Measurements from ENCODE around the gene CHADL. TPM values are rescaled to one million over a fixed set of nuclear protein-coding genes. Genes with fewer than 3 reads are reported as not detected.
A peak's percentile ranks its signal among the peaks of the same experiment; 100 is the strongest.

The CHADL gene
- total RNA-seq, 1 experiment from 2014 or later: 0.46 TPM

DNA sequence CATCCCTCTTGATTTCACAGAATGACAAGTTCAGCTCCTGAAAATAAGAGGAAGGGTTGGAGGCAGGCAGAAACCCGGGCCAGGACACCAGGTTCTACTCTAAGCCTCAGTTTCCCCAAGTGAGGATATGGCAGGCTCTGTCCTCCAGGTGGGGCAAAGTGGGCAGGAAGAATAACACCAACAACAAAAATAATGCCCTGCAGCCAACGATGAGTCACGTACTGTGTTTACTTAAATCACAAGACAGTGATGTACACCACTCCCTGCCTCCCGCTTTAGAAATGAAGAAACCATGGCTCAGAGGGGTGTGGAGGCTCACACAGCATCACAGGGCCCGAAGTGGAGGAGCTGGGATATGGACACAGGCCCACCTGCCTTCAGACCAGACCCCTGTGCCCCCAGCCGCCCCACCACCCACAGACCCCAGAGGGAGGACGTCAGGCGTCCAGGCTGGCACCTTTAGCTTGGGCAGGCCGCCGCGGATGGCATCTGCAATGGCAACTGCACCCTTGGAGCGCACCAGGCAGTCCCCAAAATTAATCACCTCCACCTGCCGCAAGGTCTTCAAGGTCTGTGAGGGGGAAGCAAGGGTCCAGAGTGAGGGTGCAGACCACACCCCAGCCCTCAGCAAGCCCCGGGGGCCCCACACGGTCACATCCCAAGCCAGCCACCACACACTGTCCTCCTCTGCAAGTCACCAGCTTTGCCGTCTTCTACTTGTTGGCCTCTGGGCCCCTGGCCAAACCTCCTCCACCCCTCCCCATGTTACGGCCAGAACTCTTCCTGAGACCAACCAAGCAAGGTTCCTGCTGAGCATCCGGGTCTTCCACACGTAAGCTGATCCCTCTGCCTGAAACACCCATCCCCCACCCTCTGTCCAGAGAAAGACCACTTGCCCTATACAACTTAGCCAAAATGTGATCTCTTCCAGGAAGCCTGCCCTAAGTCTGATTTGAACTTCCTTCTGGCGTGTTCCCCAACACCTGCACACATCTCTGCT lies 15.8 kb upstream of the CHADL start:
- peak; percentile 41 for DNase-seq (ENCODE audit: low read depth)

DNA sequence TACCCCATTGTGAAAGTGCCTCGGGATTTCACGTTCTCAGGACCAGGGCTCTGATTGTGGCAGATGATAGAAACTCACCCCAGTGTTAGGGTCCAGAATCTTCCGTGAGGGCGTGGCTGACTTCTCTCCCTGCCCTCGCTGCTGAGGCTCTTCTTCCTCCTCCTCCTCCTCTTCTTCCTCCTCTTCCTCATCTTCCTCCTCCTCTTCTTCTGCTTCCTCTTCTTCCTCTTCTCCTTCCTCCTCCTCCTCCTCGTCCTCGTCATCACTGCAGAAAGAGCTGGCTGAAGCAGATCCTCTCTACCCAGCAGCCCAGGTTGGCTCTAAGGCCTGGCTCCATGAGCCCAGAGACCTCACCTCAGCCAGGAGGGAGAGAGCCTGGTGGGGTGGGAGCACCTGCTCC lies 13.5 kb upstream of the CHADL start:
- no peak for DNase-seq (ENCODE audit: low read depth)

DNA sequence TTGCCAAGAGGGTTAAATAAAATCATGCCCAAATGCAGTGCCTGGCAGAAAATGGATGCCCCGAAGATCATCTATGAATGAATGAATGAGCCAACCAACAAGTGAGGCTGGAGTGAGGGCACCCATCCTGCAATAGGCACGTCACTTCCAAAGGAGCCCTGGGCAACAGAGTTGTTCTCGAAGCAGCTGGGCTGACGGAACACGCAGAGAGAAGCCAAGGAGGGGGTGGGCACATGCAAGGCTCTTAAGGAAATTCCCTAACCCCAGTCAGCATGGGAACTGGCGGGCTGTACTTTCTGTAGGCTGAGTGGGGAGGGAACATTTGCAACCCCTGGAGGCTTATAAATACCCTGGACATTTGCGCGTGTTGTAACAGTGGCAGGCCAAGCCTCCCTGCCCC lies 11.6 kb upstream of the CHADL start:
- DNase-seq (ENCODE audit: low read depth): no peak

DNA sequence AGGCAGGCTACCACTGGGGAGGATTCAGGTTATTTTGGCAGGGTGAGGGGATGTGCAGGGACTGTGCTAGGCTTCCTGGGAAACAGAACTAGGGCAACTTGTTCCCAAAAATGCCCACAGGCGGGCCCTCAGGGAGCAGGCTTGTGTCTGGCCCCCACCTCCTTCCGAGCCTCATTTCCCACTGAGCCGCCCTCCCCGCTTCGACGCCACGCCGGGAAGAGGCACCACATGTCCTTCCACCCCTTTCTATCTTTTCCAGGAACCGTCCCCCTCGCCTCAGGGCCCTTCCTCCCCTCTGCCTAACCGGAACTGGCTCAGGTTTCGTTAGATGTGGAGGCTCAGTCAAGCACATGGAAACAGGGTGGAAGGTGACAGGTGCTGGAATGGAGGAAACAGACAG lies 9.4 kb upstream of the CHADL start:
- DNase-seq (ENCODE audit: low read depth): no peak

DNA sequence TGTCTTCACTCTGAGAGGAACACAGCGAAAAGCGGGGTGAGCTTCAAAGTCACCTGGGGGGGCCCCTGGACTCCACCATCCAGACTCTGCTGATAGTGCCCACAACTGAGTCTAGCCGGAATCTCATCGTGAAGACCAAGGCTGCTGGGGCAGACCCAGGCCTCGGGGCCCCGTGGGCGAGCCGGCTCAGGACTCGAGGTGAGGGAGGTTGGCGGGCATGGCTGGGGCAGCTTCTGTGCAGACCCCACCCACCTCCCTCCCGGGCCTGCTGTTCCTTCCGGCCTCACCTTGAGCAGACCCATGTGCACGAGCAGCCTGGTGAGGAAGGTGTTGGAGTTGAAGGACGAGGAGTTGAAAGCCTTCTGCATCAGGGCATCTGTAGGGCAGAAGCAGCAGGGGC lies 8.7 kb upstream of the CHADL start:
- DNase-seq (ENCODE audit: low read depth): no peak

DNA sequence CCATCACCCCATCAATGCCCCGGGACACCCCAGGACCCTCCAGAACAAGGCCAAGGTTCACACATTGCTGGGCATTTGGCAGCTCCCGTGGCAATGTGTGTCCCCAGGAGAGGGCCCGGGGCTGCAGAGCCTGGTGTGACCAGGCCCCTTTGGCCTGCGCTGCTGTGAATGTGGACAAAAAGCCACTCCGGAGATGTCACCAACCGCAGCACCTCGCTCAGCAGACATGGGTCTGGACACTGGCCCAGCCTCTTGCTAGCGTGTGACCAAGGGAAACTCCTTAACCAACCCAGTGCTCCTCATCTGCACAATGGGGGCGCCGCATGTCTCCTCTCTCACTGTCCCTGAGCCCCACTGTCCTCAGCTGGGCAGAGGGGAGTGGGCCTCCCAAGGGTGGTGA lies 8.0 kb upstream of the CHADL start:
- DNase-seq (ENCODE audit: low read depth): no peak

DNA sequence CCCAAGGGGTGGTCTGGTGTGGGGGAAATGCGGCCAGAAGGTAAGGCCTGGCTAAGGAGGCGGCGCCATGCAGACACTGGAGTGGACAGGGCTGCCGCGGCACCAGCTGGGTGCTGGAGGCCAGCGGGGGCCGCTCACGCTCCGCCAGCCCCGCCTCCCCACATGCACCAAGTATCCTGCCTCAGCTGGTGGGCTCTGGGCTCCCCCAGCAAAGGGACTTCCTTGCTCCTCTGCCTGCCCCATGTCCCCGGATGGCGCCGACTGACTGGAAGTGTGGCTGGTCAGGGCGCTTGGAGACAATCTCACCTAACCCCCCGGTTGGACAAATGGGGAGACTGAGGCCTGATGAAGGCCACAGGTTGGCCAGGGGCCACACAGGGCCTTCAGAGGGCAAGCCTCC lies 7.6 kb upstream of the CHADL start:
- DNase-seq (ENCODE audit: low read depth): no peak

DNA sequence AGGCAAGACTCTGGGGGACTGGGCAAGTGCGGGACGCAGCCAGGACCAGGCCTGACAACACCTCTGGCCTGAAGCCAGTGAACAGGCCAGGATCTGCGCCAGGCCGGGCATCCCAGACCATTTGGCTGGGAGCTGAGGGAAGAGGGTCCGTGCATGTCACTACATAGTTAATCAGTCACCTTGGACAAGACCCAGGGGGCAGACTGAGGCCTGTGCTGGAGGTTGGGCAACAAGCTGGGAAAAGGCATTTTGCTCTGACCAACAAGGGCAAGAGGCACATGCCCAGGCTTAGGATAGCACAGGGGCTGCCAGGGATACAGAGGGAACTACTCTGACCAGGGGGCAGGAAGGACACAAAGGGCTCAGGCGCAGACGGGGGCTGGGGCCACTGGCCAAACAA lies 7.0 kb upstream of the CHADL start:
- DNase-seq (ENCODE audit: low read depth): no peak

DNA sequence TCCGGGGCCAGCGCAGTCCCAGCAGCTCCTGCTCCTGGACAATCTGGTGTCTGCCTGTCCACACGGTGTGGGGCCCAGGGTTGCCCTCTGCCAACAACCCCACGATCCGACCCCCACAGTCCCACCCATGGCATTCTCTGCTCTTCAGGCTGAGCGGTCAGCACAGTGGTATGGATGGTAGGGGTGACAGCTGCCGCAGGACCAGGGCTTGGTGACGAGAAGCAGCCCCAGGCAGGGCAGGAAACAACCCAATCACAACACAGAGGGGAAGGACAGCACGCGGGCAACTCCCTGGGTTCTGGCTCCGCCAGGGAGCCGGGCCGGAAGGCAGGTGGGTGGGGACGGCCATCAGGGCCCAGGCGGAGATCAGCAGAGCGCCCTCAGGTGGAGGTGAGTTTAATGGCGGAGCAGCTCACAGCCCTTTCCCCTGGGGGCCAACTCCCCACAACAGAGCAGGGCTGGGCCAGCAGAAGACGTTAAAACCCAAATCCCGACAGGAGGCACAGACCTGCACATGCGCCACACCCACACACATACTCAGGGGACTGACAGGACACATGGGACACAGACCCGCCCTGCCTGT lies 5.3 kb upstream of the CHADL start:
- no peak for DNase-seq (ENCODE audit: low read depth)

DNA sequence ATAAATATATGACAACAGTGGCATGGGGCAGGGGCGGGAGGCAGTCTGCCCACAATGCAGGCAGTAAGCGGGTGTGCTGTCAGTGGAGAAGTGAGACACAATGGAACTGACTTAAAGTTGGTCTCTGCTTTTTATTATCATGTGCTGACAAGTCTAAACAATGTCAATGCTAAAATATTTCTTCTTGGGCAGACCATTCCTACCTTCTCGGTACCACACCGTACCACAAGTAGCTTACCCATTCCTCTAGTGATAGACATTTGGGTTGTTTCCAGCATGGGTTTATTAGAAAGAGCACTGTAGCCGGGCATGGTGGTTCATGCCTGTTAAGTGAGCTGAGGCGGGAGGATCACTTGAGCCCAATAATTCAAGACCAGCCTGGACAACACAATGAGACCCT lies 2.6 kb upstream of the CHADL start:
- no peak for DNase-seq (ENCODE audit: low read depth)

DNA sequence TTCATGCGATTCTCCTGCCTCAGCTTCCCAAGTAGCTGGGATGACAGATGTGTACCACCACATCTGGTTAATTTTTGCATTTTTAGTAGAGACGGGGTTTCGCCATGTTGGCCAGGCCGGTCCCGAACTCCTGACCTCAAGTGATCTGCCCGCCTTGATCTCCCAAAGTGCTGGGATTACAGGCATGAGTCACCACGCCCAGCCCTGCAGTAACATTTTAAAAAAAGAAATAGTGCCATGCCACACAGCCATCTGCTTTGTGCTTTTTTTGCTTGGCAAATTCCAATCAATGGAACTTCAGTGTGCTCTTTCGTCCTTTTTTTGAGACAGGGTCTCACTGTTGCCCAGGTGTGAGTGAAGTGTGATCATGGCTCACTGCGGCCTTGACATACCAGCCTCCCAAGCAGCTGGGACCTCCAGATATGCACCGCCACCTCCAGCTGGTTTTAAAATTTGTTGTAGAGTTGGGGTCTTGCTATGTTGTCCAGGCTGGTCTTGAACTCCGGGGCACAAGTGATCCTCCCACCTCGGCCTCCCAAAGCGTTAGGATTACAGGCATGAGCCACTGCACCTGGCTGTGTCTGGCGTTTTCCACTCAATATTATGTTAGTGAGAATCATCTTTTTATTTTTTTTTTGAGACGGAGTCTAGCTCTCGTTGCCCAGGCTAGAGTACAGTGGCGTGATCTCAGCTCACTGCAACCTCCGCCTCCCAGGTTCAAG lies 1.8 kb upstream of the CHADL start:
- DNase-seq (ENCODE audit: low read depth): no peak

DNA sequence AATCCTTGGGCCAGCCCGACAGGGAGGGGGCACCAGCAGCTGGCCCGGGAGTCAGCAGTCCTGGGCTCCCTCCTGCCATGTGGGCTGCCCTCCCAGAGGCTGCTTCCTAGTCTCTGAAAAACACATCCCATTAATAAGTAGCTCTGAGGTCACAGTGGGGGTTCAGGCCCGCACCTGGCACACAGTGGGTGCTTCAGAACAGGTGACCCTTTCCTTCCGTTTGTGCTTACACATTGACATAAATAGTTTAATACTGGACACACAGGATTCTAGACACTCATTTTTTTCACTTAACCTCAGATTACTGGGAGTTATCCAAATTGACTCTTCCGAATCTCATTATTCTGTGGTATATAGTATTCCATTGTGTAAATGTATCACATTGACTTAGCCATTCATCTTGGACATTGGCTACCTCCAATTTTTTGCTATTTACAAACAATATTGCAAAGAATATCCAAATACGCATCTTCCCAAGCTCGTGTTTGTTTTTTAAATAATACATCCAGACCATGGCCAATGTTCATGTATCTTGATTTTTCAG lies 474 bp upstream of the CHADL start:
- no peak for DNase-seq (ENCODE audit: low read depth)

DNA sequence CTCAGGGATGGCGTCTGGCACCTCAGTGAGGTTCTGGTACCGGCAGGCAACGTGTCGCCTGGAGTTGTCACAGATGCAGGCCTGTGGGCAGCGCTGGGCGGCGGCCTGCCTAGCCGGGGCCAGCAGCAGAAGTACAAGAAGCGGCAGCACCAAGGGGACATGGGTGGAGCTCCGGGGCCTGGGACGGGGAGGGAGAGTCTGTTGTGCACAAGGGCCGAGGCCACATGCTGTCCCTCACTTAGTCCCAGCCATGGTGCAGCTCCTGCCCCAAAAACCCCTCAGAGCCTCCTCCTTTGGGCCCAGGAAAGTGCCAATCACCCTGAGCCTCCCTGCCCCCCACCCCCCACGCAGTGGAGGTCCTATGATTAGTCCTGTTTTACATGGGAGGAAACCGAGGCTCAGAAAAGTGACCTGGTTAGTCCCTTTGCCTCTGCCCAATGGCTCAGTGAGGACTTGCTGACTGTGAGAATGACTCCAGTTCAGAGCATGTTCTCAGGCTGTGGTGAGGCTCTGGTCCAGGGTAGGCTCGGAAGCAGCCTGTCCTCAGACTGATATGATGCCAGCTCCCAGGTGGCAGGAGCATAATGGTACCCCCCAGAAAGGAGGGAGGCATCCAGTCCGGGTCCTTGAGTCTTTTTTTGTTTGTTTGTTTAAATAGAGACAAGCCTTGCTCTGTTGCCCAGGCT lies 1.1 kb downstream of the CHADL start:
- DNase-seq (ENCODE audit: low read depth): no peak

DNA sequence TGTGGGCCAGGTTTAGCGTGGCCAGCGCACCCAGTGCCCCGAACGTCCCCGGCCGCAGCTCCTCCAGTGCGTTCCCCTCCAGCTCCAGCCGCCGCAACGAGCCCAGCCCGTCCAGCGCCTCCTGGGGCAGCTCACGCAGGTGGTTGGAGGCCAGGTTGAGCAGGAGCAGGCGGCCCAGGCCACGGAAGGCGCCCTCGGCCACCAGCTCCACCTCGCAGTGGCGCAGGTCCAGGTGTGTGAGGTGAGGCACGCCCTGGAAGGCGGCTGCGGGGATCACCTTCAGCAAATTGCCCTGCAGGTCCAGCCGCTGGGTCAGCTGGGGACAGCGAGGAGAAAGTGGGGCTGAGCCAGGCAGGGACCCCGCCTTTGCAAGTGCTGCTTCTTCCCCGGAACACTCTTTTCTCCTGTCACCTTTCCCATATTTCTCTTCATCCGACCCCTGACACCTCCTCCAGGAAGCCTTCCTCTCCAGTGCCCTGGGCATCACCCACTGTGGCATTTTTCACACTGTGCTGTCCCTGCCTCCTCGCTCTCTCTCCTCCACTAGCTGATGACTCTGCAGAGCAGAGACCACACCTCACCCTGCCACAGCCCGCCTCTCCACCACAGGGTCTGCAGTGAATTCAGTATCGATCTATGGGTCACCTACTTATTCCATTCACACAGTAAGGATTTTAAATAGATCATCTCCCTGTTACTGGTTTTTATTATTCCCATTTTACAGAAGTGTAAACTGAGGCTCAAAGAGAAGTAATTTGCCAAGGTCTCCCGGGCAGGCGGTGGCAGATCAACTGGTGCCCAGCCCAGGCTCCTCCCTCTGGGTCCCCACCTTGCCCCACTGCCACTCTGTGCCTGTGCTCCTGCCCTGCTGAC lies 1.9 kb downstream of the CHADL start:
- DNase-seq (ENCODE audit: low read depth): no peak

DNA sequence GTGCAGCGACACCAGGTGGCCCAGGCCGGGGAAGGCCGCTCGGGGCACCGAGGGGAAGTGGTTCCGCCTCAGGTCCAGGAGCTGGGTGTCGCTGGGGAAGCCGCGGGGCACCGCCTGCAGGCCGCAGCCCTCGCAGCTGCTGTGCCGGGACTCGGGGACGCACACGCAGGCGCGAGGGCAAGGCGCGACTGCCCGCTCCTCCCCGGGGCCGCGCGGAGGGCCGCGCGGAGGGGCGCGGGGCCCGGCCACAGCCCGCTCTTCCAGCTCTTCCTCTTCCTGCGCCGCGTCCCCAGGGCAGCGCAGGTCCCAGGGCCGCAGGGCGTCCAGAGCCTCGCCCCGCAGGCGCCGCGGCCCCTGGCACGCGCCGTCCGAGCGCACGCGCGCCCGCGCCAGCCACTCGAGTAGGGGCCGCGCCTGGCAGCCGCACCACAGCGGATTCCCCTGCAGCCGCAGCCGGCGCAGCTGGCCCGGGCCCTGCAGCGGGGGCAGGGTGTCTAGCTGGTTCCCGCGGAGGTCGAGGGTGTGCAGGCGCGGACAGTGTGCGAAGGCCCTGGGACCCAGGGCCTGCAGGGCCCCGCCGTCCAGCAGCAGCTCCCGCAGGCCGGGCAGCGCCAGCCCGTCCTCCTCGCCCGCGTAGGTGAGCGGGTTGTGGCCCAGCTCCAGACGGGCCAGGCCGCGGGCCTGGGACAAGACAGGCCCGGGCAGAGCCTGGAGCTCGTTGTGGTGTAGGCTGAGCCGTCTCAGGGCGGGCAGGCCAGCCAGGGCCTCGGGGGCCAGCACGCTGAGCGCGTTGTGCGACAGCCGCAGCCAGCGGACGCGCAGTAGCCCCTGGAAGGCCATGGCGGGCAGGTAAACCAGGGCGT lies 2.8 kb downstream of the CHADL start:
- DNase-seq (ENCODE audit: low read depth): peak; percentile 62

DNA sequence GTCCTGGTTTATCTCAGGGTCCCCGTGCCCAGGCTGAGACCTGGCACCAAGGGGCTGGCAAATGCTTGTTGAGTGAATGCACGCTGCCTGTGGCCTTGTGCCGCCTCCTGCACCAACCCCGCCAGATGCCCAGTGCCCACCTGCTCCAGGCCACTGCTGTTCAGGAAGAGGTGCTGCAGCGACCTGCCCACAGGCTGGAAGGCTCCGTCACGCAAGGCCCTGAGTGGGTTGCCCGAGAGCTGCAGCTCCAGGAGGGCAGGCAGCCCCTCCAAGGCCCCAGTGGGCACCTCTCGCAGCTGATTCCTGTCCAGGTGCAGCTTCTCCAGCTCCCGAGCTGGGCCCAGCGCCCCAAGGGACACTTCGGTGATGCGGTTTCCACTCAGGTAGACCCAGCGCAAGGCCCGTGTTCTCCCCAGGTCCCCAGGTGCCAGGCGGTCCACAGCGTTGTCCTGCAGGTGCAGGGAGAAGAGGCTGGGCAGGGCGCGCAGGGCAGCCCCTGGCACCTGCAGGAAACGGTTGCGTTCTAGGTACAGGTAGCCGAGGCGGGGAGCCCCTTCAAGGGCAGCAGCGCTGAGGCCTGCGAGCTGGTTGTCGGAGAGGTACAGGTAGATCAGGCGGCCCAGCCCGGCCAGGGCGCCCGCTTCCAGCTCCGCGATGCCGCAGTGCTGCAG lies 3.6 kb downstream of the CHADL start:
- no peak for DNase-seq (ENCODE audit: low read depth)

DNA sequence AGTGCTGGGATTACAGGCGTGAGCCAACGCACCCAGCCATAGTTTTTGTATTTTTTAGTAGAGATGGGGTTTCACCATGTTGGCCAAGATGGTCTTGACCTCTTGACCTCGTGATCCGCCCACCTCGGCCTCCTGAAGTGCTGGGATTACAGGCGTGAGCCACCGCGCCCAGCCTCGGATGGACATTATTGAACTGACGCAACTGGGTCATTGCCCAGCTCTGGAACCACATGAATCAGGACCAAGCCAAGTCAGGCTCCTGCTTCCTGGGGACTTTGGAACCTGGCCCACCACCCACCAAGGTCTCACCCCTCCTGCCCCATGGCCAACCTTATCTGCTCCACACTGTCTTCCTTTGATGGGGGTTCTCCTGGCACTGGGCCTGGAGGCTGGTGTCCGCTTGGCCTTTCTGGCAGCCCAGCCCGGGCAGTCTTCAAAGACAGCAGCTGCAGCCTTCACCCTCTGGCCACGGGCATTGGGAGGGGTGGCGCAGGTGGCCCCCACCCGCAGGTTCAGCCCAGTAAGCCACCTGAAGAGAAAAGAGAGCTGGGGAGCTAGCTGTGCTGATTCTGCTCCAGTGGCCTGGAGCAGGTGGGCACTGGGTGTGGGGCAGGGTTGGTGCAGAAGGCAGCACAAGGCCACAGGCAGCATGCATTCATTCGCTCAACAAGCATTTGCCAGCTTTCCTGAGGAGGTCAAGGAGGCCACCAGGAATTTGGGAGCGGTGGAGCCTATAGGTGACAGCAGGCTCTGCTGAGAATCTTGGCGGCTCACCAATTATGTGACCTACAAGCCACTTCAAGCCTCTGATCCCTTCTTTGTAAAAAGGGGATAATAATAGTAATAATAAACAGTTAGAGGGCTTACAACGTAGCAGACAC lies 5.7 kb downstream of the CHADL start:
- no peak for DNase-seq (ENCODE audit: low read depth)

DNA sequence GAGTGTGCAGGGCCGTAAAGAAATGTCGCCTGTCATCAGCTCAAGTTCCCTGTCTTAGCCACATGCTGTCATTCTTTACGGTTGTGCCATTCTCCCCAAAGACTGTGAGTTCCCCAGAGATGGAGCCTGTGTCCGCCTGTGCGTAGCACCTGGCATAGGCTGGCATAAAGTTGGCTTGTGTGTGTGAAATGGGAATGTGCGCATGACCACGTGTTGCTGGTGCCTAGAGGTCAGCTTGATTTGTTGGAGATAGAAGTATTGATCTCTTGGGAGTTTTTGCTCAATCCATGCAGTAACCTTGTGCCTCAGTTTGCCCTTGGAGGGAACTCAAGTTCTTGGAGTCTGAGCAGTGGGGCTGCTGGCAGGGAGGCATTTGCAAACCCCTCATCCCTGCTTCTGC lies 9.4 kb downstream of the CHADL start:
- DNase-seq (ENCODE audit: low read depth): no peak
